Measurements from ENCODE around the gene TXNDC9.

DNA sequence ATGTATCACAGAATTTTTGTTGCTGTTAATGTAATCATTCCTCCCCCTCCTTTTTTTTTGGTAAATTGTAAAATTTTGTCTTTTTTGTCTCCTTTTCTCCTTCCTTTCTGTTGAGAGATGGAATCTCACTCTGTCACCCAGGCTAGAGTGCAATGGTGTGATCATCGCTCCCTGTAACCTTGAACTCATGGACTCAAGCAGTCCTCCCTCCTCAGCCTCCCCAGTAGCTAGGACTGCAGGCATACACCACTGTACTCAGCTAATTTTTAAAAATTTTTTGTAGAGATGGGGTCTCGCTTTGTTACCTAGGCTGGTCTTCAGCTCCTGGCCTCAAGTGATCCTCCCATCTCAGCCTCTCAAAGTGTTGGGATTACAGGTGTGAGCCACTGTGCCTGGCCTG, 6.4 kb upstream of the TXNDC9 start:
- TF ChIP-seq, protein P1, sequence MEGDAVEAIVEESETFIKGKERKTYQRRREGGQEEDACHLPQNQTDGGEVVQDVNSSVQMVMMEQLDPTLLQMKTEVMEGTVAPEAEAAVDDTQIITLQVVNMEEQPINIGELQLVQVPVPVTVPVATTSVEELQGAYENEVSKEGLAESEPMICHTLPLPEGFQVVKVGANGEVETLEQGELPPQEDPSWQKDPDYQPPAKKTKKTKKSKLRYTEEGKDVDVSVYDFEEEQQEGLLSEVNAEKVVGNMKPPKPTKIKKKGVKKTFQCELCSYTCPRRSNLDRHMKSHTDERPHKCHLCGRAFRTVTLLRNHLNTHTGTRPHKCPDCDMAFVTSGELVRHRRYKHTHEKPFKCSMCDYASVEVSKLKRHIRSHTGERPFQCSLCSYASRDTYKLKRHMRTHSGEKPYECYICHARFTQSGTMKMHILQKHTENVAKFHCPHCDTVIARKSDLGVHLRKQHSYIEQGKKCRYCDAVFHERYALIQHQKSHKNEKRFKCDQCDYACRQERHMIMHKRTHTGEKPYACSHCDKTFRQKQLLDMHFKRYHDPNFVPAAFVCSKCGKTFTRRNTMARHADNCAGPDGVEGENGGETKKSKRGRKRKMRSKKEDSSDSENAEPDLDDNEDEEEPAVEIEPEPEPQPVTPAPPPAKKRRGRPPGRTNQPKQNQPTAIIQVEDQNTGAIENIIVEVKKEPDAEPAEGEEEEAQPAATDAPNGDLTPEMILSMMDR (IDR thresholded peaks at IDR 0.05): no peak
- TF ChIP-seq EZH2 (IDR thresholded peaks at IDR 0.05; ENCODE audit: borderline replicate concordance, insufficient read depth, low read depth, low read length, poor library complexity, severe bottlenecking): no peak
